HG02943 (cell line): ENCODE data around the gene FIGLA.
"Not testable (repeated sequence)": the region's sequence is repeated elsewhere in the genome, so short reads cannot be mapped to it uniquely, and the experiment has no call there.

ENCODE experiments used
- ATAC-seq: cut with Tn5 transposase; IDR thresholded peaks from one replicate; pipeline ENCODE4 v1.9.1; 2021; ENCODE audit warnings: mild to moderate bottlenecking, low read depth, moderate library complexity; ENCODE audit not compliant: unreplicated experiment

FIGLA gene

GRCh38 chr2:70748002-70748784 lies 42.2 kb downstream of the FIGLA start:
- ATAC-seq = no peak

- no peak for ATAC-seq
These were observed 43.2 kb downstream of the FIGLA start for GRCh38 chr2:70747284-70747683.

- ATAC-seq = no peak
These were observed 44.1 kb downstream of the FIGLA start for GRCh38 chr2:70746094-70746974.

- no peak for ATAC-seq
These were observed 45.1 kb downstream of the FIGLA start for GRCh38 chr2:70745276-70745825.

GRCh38 chr2:70744397-70744796 lies 46.0 kb downstream of the FIGLA start:
- ATAC-seq = no peak

- ATAC-seq = no peak
These were observed 46.8 kb downstream of the FIGLA start for GRCh38 chr2:70743677-70744076.

- no peak for ATAC-seq
These were observed 47.4 kb downstream of the FIGLA start for GRCh38 chr2:70743068-70743467.

GRCh38 chr2:70739492-70739891 lies 51.0 kb downstream of the FIGLA start:
- not testable (repeated sequence) for ATAC-seq

GRCh38 chr2:70738159-70738558 lies 52.3 kb downstream of the FIGLA start:
- ATAC-seq = no peak

- ATAC-seq = no peak
These were observed 55.4 kb downstream of the FIGLA start for GRCh38 chr2:70735071-70735470.

- no peak for ATAC-seq
These were observed 56.7 kb downstream of the FIGLA start for GRCh38 chr2:70733646-70734180.

GRCh38 chr2:70732766-70733645 lies 57.4 kb downstream of the FIGLA start:
- ATAC-seq = no peak

GRCh38 chr2:70730730-70731129 lies 59.7 kb downstream of the FIGLA start:
- no peak for ATAC-seq

- ATAC-seq = no peak
These were observed 60.8 kb downstream of the FIGLA start for GRCh38 chr2:70729647-70730046.

- no peak for ATAC-seq
These were observed 62.3 kb downstream of the FIGLA start for GRCh38 chr2:70728128-70728527.
